IMR-90 (cell line): Measurements from ENCODE around the gene ARHGEF12. TPM values are rescaled to one million over a fixed set of nuclear protein-coding genes. Genes with fewer than 3 reads are reported as not detected.

Source experiments
- ATAC-seq: fragments of 200-7000 bp; cut with Tn5 transposase; 2 replicates; pipeline ENCODE4 v1.9.1; 2020; ENCODE audit warnings: low read depth, mild to moderate bottlenecking, moderate library complexity
- BruUV-seq: library from RNA; stranded (reverse); fragments of 400-500 nt; replicated peaks from 2 replicates; lab custom pipeline; 2021; lab: Mats Ljungman, UMichigan
- CTCF ChIA-PET: fragments of 300-600 bp; formaldehyde crosslinking; extraction: SDS; loops from one replicate; lab custom pipeline; 2021; ENCODE audit warnings: antibody characterized with exemption; lab: Yijun Ruan, JAX
- POLR2A ChIA-PET: fragments of 300-600 bp; sonication (Branson Sonifier 250); formaldehyde crosslinking; loops from one replicate; lab custom pipeline; 2022; ENCODE audit warnings: antibody characterized with exemption; ENCODE audit not compliant: unreplicated experiment; lab: Charles Lee
- DNase-seq: peaks from one replicate; pipeline ENCODE4 v3.0.0; 2013
- H2AFZ ChIP-seq: replicated peaks from 2 replicates; pipeline ENCODE3; 2013; ENCODE audit warnings: low read length, mild to moderate bottlenecking; ENCODE audit not compliant: poor library complexity
- H2AK5ac ChIP-seq: 2 replicates; pipeline ENCODE4 v1.6.1; 2013; ENCODE audit warnings: low read depth, low read length, inconsistent platforms
- H2AK9ac ChIP-seq: replicated peaks from 2 replicates; pipeline ENCODE3; 2013; ENCODE audit warnings: mild to moderate bottlenecking, low read depth, low read length, moderate library complexity; ENCODE audit not compliant: poor library complexity
- H2BK120ac ChIP-seq: 2 replicates; pipeline ENCODE4 v1.6.1; 2013; ENCODE audit warnings: low read depth, low read length, inconsistent platforms
- H2BK15ac ChIP-seq: 3 replicates; pipeline ENCODE4 v1.6.1; 2013; ENCODE audit warnings: low read depth, low read length, inconsistent platforms
- H2BK20ac ChIP-seq: 2 replicates; pipeline ENCODE4 v1.6.1; 2013; ENCODE audit warnings: low read depth, mild to moderate bottlenecking, inconsistent platforms, low read length, moderate library complexity
- H2BK5ac ChIP-seq: 2 replicates; pipeline ENCODE4 v1.6.1; 2013; ENCODE audit warnings: mild to moderate bottlenecking, low read depth, low read length, inconsistent platforms; ENCODE audit not compliant: poor library complexity, severe bottlenecking
- H3K14ac ChIP-seq: replicated peaks from 2 replicates; pipeline ENCODE4 v1.6.1; 2013; ENCODE audit warnings: low read depth, low read length, inconsistent platforms
- H3K18ac ChIP-seq: 2 replicates; pipeline ENCODE4 v1.6.1; 2013; ENCODE audit warnings: low read depth, low read length, control low read depth
- H3K23ac ChIP-seq: 2 replicates; pipeline ENCODE4 v1.6.1; 2013; ENCODE audit warnings: low read depth, low read length, inconsistent platforms
- H3K27ac ChIP-seq: 2 replicates; pipeline ENCODE4 v1.5.1; 2013; ENCODE audit warnings: mild to moderate bottlenecking, control low read depth, low read length; ENCODE audit not compliant: insufficient read depth
- H3K27me3 ChIP-seq: 2 replicates; pipeline ENCODE4 v1.6.1; 2013; ENCODE audit warnings: low read length; ENCODE audit not compliant: control insufficient read depth, insufficient read depth
- H3K36me3 ChIP-seq: 2 replicates; pipeline ENCODE4 v1.6.1; 2013; ENCODE audit warnings: low read length, mixed read lengths; ENCODE audit not compliant: control insufficient read depth, insufficient read depth
- H3K4ac ChIP-seq: 2 replicates; pipeline ENCODE4 v1.6.1; 2013; ENCODE audit warnings: low read depth, low read length, inconsistent platforms
- H3K4me1 ChIP-seq: 2 replicates; pipeline ENCODE4 v1.6.1; 2013; ENCODE audit warnings: low read length, mixed read lengths; ENCODE audit not compliant: control insufficient read depth, insufficient read depth
- H3K4me2 ChIP-seq: 2 replicates; pipeline ENCODE4 v1.6.1; 2013; ENCODE audit warnings: low read depth, mild to moderate bottlenecking, control low read depth, low read length, moderate library complexity
- H3K4me3 ChIP-seq: 2 replicates; pipeline ENCODE4 v1.5.1; 2013; ENCODE audit warnings: low read depth, mild to moderate bottlenecking, control low read depth, low read length, moderate library complexity; ENCODE audit not compliant: insufficient read depth
- H3K56ac ChIP-seq: 2 replicates; pipeline ENCODE4 v1.6.1; 2013; ENCODE audit warnings: low read length, inconsistent platforms; ENCODE audit not compliant: insufficient read depth; ENCODE audit errors: extremely low read depth
- H3K79me1 ChIP-seq, 2 experiments: 2 replicates each; pipeline ENCODE4 v1.6.1; 2013; ENCODE audit warnings: low read length in 2 of 2, inconsistent platforms in 1 of 2, low read depth in 1 of 2
- H3K9ac ChIP-seq: 2 replicates; pipeline ENCODE4 v1.6.1; 2013; ENCODE audit warnings: low read depth, low read length, control low read depth
- H3K9me1 ChIP-seq: 2 replicates; pipeline ENCODE4 v1.6.1; 2013; ENCODE audit warnings: low read length, inconsistent platforms; ENCODE audit not compliant: insufficient read depth
- H3K9me3 ChIP-seq: 2 replicates; pipeline ENCODE4 v1.6.1; 2013; ENCODE audit warnings: low read length; ENCODE audit not compliant: control insufficient read depth, insufficient read depth
- H4K20me1 ChIP-seq: 2 replicates; pipeline ENCODE4 v1.6.1; 2013; ENCODE audit warnings: low read length, inconsistent platforms; ENCODE audit not compliant: insufficient read depth
- H4K5ac ChIP-seq: 2 replicates; pipeline ENCODE4 v1.6.1; 2013; ENCODE audit warnings: mild to moderate bottlenecking, low read depth, low read length, control low read depth
- H4K8ac ChIP-seq, 2 experiments: 2 replicates each; pipeline ENCODE4 v1.6.1; 2013; ENCODE audit warnings: low read depth in 2 of 2, low read length in 2 of 2, control low read depth in 1 of 2, inconsistent platforms in 1 of 2
- H4K91ac ChIP-seq: 2 replicates; pipeline ENCODE4 v1.6.1; 2013; ENCODE audit warnings: low read depth, low read length, inconsistent platforms; ENCODE audit not compliant: insufficient read depth
- BHLHE40 ChIP-seq: fragments of 150-350 bp; IDR thresholded peaks from 2 replicates; pipeline ENCODE4 v1.6.1; 2016; ENCODE audit warnings: mild to moderate bottlenecking, low read depth, low read length
- CEBPB ChIP-seq: IDR thresholded peaks from 2 replicates; pipeline ENCODE4 v1.6.1; 2012; ENCODE audit warnings: low read depth, low read length, improper control_type of control experiment
- CHD1 ChIP-seq: IDR thresholded peaks from 2 replicates; pipeline ENCODE4 v1.6.1; 2012; ENCODE audit warnings: low read depth, low read length, improper control_type of control experiment
- FOS ChIP-seq: fragments of 150-350 bp; IDR thresholded peaks from 2 replicates; pipeline ENCODE4 v1.6.1; 2016; ENCODE audit warnings: low read depth, low read length
- MAFK ChIP-seq: IDR thresholded peaks from 2 replicates; pipeline ENCODE4 v1.6.1; 2012; ENCODE audit warnings: low read depth, low read length, improper control_type of control experiment
- MAZ ChIP-seq: IDR thresholded peaks from 2 replicates; pipeline ENCODE4 v1.6.1; 2012; ENCODE audit warnings: low read depth, mild to moderate bottlenecking, low read length, improper control_type of control experiment, moderate library complexity, borderline replicate concordance
- MXI1 ChIP-seq: IDR thresholded peaks from 2 replicates; pipeline ENCODE4 v1.6.1; 2012; ENCODE audit warnings: low read depth, mild to moderate bottlenecking, low read length, moderate library complexity, borderline replicate concordance
- NFE2L2 ChIP-seq: fragments of 150-350 bp; IDR thresholded peaks from 2 replicates; pipeline ENCODE4 v1.6.1; 2016; ENCODE audit warnings: low read depth, mild to moderate bottlenecking, low read length
- POLR2A ChIP-seq: IDR thresholded peaks from 2 replicates; pipeline ENCODE4 v1.6.1; 2012; ENCODE audit warnings: mild to moderate bottlenecking, low read depth, low read length
- RAD21 ChIP-seq: IDR thresholded peaks from 2 replicates; pipeline ENCODE4 v1.6.1; 2012; ENCODE audit warnings: low read length, improper control_type of control experiment
- RCOR1 ChIP-seq: IDR thresholded peaks from 2 replicates; pipeline ENCODE4 v1.6.1; 2012; ENCODE audit warnings: mild to moderate bottlenecking, low read length, improper control_type of control experiment; ENCODE audit not compliant: insufficient replicate concordance
- RFX5 ChIP-seq: IDR thresholded peaks from 2 replicates; pipeline ENCODE4 v1.8.0; 2012; ENCODE audit warnings: low read depth, mild to moderate bottlenecking, low read length, moderate library complexity
- SMC3 ChIP-seq: fragments of 150-350 bp; IDR thresholded peaks from 2 replicates; pipeline ENCODE4 v1.6.1; 2016; ENCODE audit warnings: low read depth, mild to moderate bottlenecking, antibody characterized with exemption, low read length, moderate library complexity
- WGBS, 2 experiments: methylation state at CpG; one replicate each; pipeline versions ENCODE4 v1.1.5 to v1.1.7; 2013; ENCODE audit warnings: missing lambda C conversion rate in 2 of 2; ENCODE audit not compliant: insufficient read length in 1 of 2; ENCODE audit errors: extremely low coverage in 2 of 2; 5-methylcytosine and 5-hydroxymethylcytosine counted together
- dilution Hi-C: fragments of 300-500 bp; cut with HindIII; formaldehyde crosslinking; loops from one replicate; pipeline ENCODE4 v1.14.3; 2018; ENCODE audit warnings: low sequenced_read_pairs; ENCODE audit not compliant: unreplicated experiment
- in situ Hi-C: fragments of 300-500 bp; cut with MboI; formaldehyde crosslinking; loops from 3 replicates; pipeline ENCODE4 v1.14.3; 2019; ENCODE audit warnings: low sequenced_read_pairs, inconsistent platforms, mixed read lengths
- intact Hi-C: fragments of 100-400 bp; cut with micrococcal nuclease; formaldehyde crosslinking; loops from 2 replicates; pipeline ENCODE4 v1.10.0; 2022
- polyA plus RNA-seq, 3 experiments: library from polyadenylated mRNA; depleted of rRNA; stranded (reverse); fragments of >200 nt; gene quantifications; 2 replicates each; pipeline ENCODE4 v1.2.3, GENCODE V29; 2012; ENCODE audit warnings: low replicate concordance in 1 of 3
- total RNA-seq: library from RNA; depleted of rRNA; stranded (reverse); fragments of >200 nt; gene quantifications from 2 replicates; pipeline ENCODE4 v1.2.3, GENCODE V29; 2012
- TF ChIP-seq, protein P1 (sequence below): fragments of 150-350 bp; IDR thresholded peaks from 2 replicates; pipeline ENCODE4 v1.6.1; 2017; ENCODE audit warnings: mild to moderate bottlenecking, antibody characterized with exemption, low read length, low read depth
- TF ChIP-seq, protein P2 (sequence below): fragments of 150-350 bp; IDR thresholded peaks from 2 replicates; pipeline ENCODE4 v1.6.1; 2016; ENCODE audit warnings: low read depth, mild to moderate bottlenecking, low read length, moderate library complexity, borderline replicate concordance
- TF ChIP-seq, protein P3 (sequence below): conservative IDR thresholded peaks from 2 replicates; pipeline ENCODE4 v1.5.1; 2012; ENCODE audit warnings: mild to moderate bottlenecking, low read depth, low read length, improper control_type of control experiment

ARHGEF12 gene
- total and polyA plus RNA-seq, 2 of the 4 experiments (the other 2 are of a cell fraction): 25.5 to 115 TPM

DNA sequence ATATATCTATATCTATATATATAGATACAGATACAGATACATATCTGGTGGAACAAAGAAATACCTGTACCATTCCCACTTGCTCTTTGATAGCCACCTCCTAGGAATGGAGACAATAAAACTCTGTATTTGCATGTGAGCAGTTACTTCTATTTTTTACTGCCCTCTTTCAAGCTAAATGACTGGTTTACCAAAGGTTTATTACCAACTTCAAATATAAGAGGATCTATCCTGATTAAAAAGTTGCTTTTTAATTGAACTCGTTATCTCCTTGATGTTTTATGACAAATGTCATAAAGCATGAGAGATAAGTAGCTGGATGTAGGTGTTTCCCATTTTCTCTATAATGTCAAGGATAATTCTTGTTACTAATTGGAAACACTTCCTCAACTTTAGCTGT, 153.6 kb downstream of the ARHGEF12 start:
- Histone ChIP-seq H4K8ac (no peak overlapping the region), H3K18ac (no peak overlapping the region), H3K4me3 (no peak overlapping the region), H3K9ac (no peak overlapping the region), H3K56ac (no peak overlapping the region), H3K4me1 (no peaks in the 10 kb centered on the region), H2BK5ac (no peak overlapping the region), H4K91ac (no peak overlapping the region), H2BK20ac (no peak overlapping the region), H3K9me1 (peaks cover 2% of the 10 kb centered on the region; the same call in 1 of the 2 replicates), H2BK15ac (no peak overlapping the region), H3K27me3 (no peaks in the 10 kb centered on the region), H2AK9ac (no peak overlapping the region), H2BK120ac (no peak overlapping the region), H3K4ac (no peak overlapping the region), H3K27ac (no peak overlapping the region), H3K14ac (no peak overlapping the region), H4K20me1 (no peaks in the 10 kb centered on the region), H3K23ac (no peak overlapping the region), H2AFZ (no peak overlapping the region), H3K79me1 (peaks cover 3 to 6% of the 10 kb centered on the region in 2 experiments; a peak in 2 of 4 replicates), H3K9me3 (no peaks in the 10 kb centered on the region), H4K5ac (no peak overlapping the region), H2AK5ac (no peak overlapping the region), H3K4me2 (no peak overlapping the region), H3K36me3 (peaks cover 23% of the 10 kb centered on the region)
- CTCF ChIA-PET: no interaction called here
- intact Hi-C loops: no loop called here
- POLR2A ChIA-PET: no interaction called here
- in situ Hi-C loops: no loop called here
- ATAC-seq (no peak), DNase-seq (no peak)
- BruUV-seq: no TSS peak
- dilution Hi-C loops: no loop called here
- WGBS, 2 experiments: no CpG with 5 or more reads among the region's 1 CpG
- TF ChIP-seq POLR2A (no peak), CHD1 (no peak), CEBPB (no peak), FOS (no peak), RAD21 (no peak), SMC3 (no peak), RFX5 (no peak), RCOR1 (no peak), MXI1 (no peak), MAZ (no peak), BHLHE40 (no peak), NFE2L2 (no peak), MAFK (no peak)
- TF ChIP-seq, protein P1, sequence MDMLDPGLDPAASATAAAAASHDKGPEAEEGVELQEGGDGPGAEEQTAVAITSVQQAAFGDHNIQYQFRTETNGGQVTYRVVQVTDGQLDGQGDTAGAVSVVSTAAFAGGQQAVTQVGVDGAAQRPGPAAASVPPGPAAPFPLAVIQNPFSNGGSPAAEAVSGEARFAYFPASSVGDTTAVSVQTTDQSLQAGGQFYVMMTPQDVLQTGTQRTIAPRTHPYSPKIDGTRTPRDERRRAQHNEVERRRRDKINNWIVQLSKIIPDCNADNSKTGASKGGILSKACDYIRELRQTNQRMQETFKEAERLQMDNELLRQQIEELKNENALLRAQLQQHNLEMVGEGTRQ: no peak
- TF ChIP-seq, protein P2, sequence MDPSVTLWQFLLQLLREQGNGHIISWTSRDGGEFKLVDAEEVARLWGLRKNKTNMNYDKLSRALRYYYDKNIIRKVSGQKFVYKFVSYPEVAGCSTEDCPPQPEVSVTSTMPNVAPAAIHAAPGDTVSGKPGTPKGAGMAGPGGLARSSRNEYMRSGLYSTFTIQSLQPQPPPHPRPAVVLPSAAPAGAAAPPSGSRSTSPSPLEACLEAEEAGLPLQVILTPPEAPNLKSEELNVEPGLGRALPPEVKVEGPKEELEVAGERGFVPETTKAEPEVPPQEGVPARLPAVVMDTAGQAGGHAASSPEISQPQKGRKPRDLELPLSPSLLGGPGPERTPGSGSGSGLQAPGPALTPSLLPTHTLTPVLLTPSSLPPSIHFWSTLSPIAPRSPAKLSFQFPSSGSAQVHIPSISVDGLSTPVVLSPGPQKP: no peak
- TF ChIP-seq, protein P3, sequence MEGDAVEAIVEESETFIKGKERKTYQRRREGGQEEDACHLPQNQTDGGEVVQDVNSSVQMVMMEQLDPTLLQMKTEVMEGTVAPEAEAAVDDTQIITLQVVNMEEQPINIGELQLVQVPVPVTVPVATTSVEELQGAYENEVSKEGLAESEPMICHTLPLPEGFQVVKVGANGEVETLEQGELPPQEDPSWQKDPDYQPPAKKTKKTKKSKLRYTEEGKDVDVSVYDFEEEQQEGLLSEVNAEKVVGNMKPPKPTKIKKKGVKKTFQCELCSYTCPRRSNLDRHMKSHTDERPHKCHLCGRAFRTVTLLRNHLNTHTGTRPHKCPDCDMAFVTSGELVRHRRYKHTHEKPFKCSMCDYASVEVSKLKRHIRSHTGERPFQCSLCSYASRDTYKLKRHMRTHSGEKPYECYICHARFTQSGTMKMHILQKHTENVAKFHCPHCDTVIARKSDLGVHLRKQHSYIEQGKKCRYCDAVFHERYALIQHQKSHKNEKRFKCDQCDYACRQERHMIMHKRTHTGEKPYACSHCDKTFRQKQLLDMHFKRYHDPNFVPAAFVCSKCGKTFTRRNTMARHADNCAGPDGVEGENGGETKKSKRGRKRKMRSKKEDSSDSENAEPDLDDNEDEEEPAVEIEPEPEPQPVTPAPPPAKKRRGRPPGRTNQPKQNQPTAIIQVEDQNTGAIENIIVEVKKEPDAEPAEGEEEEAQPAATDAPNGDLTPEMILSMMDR: no peak
